Forelimb muscle (tissue), 1 donor: ENCODE measurements around the gene IL1A. TPM values are rescaled to one million over a fixed set of nuclear protein-coding genes. Genes with fewer than 3 reads are reported as not detected.

Experiments
- DNase-seq: peaks from one replicate; pipeline ENCODE4 v3.0.0-alpha.2; 2013; ENCODE audit warnings: low read depth
- polyA plus RNA-seq: library from polyadenylated mRNA; unstranded; fragments of 120-200 nt; gene quantifications from one replicate; pipeline ENCODE4 v1.2.1, GENCODE V29; 2013; ENCODE audit not compliant: insufficient read length

Gene IL1A
- polyA plus RNA-seq, 1 donor: not detected

DNA sequence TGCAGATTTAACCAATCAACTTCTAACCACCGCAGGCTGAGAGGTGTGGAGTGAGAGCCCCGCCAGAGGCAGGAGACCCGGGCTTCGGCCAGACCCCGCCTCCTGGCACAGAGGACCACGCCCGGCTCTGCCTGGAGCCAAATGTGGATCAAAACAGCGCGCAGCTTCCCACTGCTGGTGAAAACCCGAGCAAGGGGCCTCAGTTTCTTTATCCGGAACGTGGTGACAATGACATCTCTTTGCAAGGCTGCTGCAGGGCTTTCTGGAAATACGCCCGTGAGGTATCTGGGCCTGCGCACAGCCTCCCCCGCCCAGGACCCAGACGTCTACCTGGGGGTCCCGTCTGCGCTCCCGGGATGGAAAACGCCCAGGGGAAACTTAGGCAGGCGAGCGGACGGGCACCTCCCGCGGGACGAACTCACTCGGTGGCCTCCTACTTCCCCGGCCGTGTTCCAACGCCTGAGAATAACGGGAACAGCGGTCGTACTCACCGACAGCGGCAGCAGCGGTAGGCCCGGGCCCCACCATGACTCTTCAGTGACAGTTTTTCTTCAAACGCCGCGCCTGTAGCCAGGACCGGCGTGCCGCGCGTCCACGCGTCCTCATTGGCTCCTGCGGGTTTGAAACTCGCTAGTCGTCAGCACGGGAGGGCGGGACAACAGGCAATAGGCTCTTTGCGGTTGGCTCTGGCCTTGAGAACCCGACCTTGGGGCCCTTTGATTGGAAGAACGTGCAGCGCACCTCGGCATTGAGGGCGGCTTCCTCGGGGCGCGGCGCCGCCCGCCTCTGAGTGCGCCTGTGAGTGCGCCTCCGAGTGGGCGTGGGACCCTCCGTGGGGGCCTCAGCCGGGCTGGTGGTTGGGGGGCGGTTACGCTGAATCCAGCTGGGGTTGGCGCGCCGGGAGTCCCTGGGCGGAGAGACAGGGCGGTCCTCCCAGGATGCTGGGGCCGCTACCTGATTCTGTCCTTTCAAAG lies 19.9 kb downstream of the IL1A start, which contains the start of gene CKAP2L:
Gene CKAP2L (minus strand): TSS at position 539 of the 974 bp plus-strand sequence. CDS start 11 bp downstream, at position 528.
- DNase-seq: peak; percentile 96

DNA sequence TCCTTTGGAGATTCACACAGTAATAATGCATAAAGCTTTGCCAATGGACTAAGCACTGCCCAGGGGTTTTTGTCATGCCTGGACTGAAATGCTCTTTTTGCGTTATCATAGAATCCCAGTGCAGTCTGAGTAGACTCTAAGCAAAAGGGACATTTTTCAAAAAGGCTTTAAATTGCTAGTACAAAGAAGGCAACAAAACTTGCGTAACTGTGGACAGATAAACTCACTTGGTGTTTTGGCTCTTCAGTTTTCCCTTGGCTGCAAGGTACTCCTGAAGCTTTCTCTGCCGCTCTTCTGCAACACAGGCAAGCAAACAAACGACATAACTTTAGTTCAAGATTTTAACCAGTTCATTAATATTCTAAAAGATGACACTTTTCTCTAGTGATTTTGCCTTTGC lies 22.0 kb downstream of the IL1A start:
- DNase-seq: no peak

DNA sequence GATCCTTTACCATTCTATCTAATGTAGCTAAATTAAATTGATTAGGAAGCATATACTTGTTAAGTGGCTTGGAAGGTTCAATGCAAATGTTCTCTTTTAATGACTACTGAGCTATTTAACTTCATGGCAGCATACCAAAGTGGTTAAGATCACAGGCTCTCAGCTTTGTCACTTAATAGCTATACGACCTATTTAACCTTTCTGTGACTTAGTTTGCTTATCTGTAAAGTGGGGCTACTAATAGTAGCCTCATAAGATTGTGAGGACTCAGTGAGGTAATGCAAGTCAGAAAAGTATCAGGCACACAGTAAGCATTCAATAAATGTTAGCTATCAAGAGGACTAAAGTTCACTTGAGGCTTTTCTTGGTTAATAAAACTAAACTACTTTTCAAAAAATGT lies 24.1 kb downstream of the IL1A start:
- no peak for DNase-seq

DNA sequence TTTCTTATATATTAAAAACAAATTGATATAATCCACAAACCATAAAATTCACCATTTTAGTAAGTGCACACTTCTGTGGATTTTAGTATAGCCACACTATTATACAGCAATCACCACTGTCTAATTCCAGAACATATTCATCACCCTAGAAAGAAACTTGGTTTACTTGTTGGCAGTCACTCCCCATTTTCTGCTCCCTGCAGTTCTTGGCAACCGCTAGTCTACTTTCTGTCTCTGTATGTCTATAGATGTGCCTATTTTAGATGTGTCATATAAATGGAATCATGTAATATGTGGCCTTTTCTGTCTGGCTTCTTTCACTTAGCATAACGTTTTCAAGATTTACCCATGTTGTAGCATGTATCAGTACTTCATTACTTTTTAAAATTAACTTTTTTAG lies 25.6 kb downstream of the IL1A start:
- no peak for DNase-seq

DNA sequence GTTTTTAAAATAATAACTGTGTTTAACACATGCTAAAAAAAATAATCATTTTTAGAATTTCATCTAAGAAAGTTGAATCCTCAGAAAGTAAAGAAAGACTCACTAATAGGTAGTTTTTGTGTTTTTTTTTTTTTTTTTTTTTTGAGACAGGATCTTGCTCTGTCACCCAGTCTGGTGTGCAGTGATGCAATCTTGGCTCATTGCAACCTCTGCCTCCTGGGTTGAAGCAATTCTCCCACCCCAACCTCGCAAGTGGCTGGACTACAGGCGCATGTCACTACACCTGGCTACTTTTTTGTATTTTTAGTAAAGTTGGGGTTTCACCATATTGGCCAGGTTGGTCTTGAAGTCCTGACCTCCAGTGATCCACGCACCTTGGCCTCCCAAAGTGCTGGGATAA lies 27.0 kb downstream of the IL1A start:
- DNase-seq: no peak

DNA sequence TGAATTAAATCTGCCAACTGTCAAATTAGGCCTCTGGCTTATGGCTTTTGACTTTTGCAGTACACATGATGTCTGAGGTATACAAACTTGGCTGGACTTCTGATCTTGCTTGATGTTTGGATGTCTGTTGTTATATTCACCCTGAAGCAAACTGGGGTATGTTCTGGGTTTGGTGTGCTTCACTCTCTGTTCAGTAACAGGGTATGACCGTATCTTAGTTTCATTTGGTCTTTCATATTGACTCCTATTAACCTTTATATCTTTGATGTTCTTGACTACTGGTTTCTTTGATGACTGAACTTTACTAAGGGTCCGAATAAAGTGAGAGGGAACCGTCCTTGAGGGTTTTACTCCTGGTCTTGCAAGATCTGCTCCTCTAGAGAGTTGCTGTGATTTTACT lies 28.1 kb downstream of the IL1A start:
- DNase-seq: no peak

DNA sequence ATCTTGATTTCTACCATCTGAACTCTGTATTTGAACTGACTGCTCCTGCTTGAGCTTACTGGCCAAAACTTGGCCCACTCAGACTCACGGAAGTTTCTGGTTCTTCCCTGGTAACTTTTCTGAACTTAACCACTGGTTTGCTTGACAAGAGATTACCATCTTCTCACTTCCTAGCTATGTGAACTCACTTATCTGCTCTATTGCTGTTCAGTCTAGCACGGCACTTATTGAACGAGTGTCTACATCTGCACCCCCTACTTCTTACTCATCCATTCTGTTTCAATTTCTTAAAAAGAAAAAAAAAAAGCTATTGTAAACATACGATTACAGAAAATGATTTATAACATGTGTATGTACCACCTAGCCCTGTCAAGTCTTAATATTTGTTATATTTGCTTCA lies 28.8 kb downstream of the IL1A start:
- no peak for DNase-seq

DNA sequence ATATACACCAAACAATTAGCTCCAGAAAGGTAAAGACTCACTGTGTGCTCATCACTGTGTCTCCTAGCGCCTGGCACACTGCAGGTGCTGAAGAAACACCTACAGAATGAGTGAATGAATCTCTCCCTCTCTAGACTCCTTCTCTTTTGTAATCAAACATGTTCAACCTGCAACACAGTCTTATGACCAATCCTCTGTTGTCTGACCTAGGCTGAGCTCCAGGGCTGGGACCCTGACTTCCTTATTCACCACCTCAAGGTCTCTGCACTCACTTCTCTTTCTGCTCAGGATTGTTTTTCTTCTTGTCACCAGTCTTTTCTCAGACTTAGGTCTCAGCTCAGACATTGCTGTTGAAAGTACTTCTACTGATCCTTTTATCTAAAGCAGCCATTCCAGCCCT lies 29.7 kb downstream of the IL1A start:
- no peak for DNase-seq

DNA sequence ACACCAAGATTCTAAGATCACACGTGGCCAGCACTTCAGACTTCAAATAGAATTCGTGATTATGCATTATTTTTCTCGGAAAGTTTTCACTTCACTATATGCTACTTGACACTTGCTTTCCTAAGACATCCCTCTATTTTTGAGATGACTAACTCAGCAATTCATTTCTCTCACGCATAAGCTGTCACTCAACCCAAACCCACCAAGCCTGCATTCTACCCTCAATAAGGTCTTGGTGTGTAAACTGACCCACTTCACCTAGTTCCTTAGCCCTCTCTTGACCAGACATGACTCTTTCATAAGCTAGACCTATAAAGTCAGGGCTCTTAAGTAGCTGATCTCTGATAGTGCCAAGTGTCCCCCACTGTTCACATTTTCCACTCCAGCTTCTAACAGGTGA lies 31.6 kb downstream of the IL1A start:
- DNase-seq: no peak

DNA sequence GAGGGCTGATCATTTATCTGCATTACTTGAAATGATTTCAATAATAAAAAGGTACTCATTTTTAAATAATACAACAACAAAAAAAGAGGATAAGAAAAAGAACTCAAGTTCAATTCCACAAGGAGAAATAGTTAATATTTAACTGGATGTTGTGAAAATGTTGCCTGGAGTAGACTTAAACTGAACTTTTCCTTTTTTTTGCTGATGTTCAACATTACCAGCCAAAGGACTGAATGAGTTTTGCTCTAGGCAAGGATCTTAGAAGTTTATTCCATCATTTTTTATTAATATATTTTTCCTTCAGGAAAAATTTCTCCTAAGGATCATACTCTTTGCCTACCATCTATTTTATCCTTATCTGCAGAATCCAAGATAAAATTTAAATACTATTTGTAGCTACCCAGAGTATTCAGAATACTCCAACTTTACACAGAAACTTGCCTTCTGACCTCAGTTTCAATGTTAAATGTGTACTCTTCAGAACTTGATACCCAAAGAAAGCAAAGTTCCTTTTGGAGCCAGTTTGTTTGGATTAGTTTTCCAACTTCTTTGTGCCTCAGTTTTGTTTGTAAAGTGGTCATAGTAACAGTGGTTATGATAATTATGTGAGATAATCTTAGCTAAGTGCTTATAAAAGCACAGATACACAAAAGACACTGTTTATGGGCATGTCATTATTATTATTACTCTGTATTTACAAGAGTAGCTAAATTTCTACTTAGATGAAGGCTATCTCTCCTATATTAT lies 32.7 kb downstream of the IL1A start:
- no peak for DNase-seq

DNA sequence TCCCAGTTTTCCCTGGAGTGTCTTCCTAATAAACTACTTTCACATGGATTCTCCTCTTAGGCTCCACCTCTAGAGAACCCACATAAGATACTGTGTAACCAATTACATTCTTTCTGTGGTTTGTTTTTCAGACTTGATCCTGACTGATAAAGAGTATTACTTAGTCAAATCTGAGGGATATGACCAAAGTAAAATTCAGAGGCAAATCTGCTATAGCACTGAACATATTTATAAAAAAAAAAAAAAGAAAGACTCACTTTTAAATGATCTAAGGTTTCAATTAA lies 33.8 kb downstream of the IL1A start:
- no peak for DNase-seq

DNA sequence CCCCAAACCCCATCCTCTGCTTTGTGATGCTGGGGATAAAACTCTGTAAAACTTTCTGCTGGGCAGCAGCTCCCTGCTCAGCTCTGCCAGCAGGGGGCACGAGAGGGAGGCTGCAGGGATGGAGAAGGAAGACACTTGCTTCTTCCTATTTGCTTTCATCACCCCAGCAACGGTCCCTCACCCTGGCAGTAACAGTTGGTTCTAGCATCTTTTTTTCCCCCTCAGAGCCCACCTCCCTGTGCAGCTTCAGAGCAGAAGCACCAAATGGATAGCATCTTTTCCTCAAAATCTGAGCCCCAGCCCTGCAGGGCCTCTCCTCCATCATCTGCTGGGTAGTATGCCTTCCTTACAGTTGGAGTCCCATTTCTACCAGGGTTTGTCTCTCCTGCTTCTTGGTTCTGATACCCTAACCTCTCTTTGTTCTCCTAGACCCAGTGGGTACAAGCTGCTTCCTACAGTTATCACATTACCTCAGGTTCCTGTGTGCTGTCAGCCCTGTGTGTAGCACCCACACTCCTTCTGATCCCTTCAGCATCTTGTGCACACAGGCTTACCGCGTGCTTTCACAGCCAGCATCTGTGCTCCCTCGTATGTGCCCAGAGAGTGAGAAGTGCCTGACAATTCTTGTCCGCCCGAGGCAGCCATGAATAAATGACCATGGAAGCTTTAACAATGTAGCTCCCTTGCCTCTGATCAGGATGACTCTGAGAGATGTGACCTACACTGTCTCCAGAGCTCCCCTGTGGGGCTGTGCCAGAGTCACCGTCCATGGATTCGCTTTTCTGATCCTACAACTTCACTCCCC lies 34.3 kb downstream of the IL1A start:
- DNase-seq: no peak

DNA sequence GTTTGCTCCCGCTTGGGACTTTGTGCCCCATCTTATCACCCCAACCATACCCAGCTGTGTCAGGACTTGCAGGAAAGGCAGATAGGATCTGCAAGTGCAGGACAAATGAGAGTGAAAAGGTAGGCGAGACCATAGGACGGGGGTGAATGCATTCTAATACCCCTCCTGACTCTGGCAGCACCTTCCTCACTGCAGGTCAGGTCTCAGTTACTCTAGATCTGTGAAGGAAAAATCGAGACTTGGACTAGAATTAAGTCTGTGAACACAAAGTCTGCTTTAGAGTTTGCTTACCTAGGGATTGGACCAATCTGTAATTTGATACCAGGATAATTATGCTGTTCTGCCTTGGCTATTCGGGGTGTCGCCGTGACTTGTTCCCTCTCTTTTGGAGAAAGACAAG lies 43.8 kb downstream of the IL1A start:
- no peak for DNase-seq

DNA sequence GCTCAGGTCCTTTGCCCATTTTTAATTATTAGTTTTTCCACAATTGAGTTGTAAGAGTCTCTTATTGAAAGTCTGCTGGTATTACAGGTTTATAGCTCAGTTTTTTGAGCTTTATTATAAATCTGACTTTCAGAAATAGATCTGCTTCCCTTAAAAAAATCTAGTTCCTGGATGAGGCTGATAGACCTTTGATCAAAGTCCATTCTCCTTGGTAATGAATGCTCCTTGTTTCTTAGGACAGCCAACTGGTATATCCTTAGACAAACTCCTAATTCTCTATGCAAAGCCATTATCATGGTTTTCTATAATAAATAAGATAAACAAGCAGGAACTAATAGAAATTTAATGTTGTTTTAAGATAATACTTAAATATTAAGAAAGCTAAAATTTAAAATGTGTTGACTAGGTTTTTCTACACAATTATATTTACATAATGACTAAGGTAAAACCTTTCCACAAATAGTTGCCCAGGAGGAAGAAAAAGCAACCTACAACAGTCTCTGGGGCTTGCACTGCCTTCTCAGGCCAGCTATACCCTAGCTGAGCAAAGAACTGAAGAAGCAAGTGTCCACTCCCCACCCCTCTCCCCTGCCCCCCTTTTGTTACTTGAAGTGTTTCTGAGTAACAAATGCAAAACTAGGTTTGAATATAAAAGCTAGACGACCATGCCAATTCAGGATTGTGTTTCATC lies 46.6 kb downstream of the IL1A start:
- DNase-seq: no peak

DNA sequence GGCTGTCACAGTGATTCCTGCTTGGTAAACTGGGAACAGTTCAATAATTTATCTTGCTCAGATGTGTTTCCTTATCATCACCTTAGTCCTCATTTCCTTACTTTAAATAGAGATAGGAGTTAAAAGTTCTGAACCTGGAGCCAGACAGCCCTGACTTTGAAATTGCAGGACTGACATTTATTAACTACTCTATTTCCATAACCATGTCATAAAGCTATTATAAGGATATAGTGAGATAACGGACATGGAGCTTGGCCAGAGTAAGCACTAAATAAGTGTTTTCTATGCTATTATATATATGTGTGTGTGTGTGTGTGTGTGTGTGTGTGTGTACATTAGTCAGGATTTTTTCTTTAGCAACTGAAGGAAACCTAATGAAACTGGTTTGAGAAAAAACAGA lies 50.4 kb downstream of the IL1A start:
- DNase-seq: no peak

DNA sequence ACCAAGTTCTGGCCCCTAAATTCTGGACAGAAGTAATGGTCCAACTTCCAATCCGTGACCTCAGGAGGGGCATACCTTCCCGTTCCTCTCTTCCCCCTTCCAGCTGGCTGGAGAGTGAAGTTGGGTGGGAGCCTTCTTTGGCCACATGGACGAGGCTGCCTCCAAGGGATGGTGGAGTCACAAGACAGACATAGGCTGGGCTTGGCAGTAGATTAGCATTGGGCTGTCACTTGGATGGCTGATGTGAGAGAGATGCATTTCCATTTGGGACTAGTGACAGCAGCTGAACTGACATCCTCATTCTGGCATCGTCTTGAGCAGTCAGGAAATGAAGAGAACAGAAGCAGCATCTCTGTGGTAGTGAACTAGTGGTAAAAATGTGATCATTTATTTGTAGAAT lies 50.8 kb downstream of the IL1A start:
- DNase-seq: peak; percentile 5

DNA sequence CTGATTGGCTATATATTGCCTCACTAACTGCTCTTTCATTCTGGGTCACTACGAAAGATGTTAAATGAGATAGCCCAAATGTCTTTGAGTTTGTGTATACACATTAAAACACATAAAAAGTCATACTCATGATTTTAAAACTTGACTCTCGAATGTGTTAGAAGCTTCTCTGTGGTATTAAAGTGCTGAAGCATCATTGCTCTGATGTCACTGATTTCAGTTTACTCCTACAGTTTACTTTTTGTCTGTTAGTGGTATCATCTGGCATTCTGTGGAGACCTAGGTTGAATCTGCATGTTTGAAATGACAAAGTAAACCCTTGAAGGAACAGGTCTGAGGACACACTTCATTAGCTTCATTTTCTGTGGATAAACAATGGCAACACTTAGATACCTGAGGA lies 52.8 kb downstream of the IL1A start:
- DNase-seq: no peak

DNA sequence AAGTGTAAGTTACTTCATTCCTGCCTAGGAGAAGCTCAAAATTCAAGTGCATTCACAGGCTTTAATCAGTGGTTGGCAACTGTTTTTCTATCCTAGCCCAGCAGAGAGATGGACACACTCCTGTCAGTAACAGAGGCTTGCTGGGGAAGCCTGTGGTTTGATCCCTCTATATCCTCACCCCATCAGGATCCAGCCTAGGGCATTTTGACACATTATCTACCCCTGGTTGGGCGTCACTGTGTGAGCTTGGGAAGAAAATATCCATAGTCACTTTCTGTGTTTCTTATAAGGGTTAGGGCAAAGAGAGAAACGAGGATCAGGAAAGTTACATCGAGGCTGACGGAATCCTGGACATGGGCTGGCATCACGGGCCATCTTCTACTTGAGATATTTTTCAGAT lies 53.5 kb downstream of the IL1A start:
- no peak for DNase-seq

DNA sequence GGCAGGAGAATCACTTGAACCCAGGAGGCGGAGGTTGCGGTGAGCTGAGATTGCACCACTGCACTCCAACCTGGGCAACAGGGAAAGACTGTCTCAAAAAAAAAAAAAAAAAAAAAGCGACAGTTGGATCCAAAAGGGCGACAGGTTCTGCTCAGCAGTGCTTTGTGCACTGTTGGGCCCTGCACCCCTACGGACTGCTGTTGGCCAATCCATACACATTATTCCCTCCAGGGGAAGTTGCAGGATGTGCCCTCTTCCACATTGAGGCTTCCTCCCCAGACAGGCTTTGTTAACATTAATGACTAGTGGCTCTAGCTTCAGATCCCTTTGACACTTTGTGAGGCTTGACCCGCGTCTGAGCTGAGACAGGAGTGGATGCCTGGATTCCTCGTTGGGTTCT lies 54.1 kb downstream of the IL1A start:
- DNase-seq: no peak

DNA sequence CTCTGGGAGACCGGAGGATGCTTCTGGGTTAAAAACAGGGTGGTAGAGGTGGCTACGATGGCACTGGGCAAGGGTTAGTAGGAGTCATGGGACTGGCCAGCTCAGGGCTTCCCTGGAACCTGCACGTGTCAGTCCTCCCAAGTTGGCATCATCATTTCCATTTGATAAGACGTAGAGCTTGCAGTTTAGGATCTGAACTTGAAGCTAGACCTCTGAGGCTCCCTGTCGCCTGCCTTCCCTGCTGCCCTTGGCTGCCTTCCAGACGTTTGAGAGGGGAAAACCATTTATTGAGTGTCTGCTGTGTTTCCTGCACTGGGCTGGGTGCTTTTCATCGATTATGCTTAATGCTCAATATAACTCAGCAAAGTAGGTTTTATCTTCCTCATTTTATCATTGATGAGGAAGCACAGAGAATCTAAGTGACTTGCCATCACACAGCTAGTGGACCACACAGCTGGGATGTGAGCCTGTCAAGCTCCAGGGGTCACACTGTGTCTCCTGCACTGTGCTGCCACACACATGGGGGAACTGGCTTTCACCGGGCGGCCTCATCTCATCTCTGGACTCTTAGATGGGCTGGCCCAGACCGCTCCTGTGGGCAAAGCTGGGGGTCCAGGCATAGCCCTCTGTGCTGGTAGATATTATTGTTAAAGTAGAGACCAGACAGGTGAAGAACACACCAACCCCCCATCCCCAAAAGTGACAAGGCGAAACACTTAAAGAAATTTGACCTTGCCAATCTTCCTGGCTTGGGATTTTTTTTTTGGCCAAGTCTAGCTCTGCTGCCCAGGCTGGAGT lies 55.7 kb downstream of the IL1A start:
- DNase-seq: no peak

DNA sequence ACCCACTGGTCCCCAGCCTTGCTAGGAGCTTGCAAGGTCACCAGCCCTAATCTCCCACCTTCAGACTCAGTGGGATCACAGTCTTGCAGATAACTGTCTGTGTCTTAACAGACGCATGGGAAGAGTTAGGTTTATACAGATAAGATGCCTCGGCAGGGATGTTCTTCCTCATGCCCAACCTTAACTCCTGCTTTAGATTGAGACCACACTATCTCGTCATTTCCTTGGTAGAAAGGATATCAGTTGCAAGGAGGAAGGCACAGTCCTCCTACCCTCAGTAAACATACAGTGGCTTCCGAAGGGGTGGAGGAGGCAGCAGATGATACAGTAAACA lies 56.3 kb downstream of the IL1A start:
- no peak for DNase-seq
